ENCODE data around the gene DGKH. TPM values are rescaled to one million over a fixed set of nuclear protein-coding genes. Genes with fewer than 3 reads are reported as not detected.

The DGKH gene
- total and polyA plus RNA-seq, 9 of the 15 experiments (the other 6 are each of a cell fraction or from before 2014, with no cell fraction given) = 0.38 to 4.4 (median 3.1) TPM

- TF ChIP-seq ZNF512 (tag; IDR thresholded peaks at IDR 0.05) = no peak
- TF ChIP-seq, protein P1, sequence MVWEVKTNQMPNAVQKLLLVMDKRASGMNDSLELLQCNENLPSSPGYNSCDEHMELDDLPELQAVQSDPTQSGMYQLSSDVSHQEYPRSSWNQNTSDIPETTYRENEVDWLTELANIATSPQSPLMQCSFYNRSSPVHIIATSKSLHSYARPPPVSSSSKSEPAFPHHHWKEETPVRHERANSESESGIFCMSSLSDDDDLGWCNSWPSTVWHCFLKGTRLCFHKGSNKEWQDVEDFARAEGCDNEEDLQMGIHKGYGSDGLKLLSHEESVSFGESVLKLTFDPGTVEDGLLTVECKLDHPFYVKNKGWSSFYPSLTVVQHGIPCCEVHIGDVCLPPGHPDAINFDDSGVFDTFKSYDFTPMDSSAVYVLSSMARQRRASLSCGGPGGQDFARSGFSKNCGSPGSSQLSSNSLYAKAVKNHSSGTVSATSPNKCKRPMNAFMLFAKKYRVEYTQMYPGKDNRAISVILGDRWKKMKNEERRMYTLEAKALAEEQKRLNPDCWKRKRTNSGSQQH (CRISPR knock-in tag; IDR thresholded peaks at IDR 0.05) = no peak
- TF ChIP-seq SP1 (CRISPR knock-in tag; IDR thresholded peaks at IDR 0.05) = no peak
- no peak for TF ChIP-seq TCFL5 (CRISPR knock-in tag; conservative IDR thresholded peaks at IDR 0.05)
- TF ChIP-seq HDAC3 (IDR thresholded peaks at IDR 0.05; ENCODE audit: borderline replicate concordance, partially characterized antibody) = no peak
- TF ChIP-seq NCOR1 (IDR thresholded peaks at IDR 0.05) = no peak
- TF ChIP-seq, protein P2, sequence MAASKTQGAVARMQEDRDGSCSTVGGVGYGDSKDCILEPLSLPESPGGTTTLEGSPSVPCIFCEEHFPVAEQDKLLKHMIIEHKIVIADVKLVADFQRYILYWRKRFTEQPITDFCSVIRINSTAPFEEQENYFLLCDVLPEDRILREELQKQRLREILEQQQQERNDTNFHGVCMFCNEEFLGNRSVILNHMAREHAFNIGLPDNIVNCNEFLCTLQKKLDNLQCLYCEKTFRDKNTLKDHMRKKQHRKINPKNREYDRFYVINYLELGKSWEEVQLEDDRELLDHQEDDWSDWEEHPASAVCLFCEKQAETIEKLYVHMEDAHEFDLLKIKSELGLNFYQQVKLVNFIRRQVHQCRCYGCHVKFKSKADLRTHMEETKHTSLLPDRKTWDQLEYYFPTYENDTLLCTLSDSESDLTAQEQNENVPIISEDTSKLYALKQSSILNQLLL (CRISPR knock-in tag; IDR thresholded peaks at IDR 0.05; ENCODE audit: borderline replicate concordance) = no peak
- TF ChIP-seq SMAD2 (IDR thresholded peaks at IDR 0.05; ENCODE audit: low read depth, low read length) = no peak
- TF ChIP-seq HMGN3 (IDR thresholded peaks at IDR 0.05; ENCODE audit: borderline replicate concordance, extremely low read depth, insufficient read length, low read depth, low read length) = peak; percentile 20
- TF ChIP-seq SMAD3 (CRISPR knock-in tag; conservative IDR thresholded peaks at IDR 0.05) = no peak
- TF ChIP-seq SREBF1 (IDR thresholded peaks at IDR 0.05; ENCODE audit: borderline replicate concordance, low read depth, low read length) = no peak
- TF ChIP-seq NCOA6 (IDR thresholded peaks at IDR 0.05) = no peak
- TF ChIP-seq TAF1 (IDR thresholded peaks at IDR 0.05; ENCODE audit: control insufficient read depth, extremely low read depth, insufficient read depth, low read length, severe bottlenecking) = peak; percentile 56
- TF ChIP-seq RFX7 (CRISPR knock-in tag; IDR thresholded peaks at IDR 0.05) = no peak
- no peak for TF ChIP-seq SIX5 (IDR thresholded peaks at IDR 0.05; ENCODE audit: borderline replicate concordance in 1 of 2, insufficient read depth in 1 of 2, low read depth in 1 of 2, low read length in 2 of 2)
- TF ChIP-seq, protein P3, sequence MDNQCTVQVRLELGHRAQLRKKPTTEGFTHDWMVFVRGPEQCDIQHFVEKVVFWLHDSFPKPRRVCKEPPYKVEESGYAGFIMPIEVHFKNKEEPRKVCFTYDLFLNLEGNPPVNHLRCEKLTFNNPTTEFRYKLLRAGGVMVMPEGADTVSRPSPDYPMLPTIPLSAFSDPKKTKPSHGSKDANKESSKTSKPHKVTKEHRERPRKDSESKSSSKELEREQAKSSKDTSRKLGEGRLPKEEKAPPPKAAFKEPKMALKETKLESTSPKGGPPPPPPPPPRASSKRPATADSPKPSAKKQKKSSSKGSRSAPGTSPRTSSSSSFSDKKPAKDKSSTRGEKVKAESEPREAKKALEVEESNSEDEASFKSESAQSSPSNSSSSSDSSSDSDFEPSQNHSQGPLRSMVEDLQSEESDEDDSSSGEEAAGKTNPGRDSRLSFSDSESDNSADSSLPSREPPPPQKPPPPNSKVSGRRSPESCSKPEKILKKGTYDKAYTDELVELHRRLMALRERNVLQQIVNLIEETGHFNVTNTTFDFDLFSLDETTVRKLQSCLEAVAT (IDR thresholded peaks at IDR 0.05) = no peak
- TF ChIP-seq STAT5A (IDR thresholded peaks at IDR 0.05; ENCODE audit: borderline replicate concordance, low read length) = no peak
- TF ChIP-seq UBTF (IDR thresholded peaks at IDR 0.05; ENCODE audit: borderline replicate concordance in 1 of 2, low read depth in 2 of 2, low read length in 2 of 2) = no peak
- TF ChIP-seq HNRNPL (IDR thresholded peaks at IDR 0.05; ENCODE audit: low read depth, low read length) = no peak
Observed at GRCh38 chr13:42039946-42040729, 8.3 kb upstream of the DGKH start (continued).

Data from K562 (cell line).